Activated T-helper 1 cell treated with anti-CD3 and anti-CD28 coated beads, Interleukin-2, amount 50 U/mL, for 16 hours (primary cell): Measurements from ENCODE around the gene GARIN5B.
"Not testable (repeated sequence)": the region's sequence is repeated elsewhere in the genome, so short reads cannot be mapped to it uniquely, and the experiment has no call there.

Experiments
- DNase-seq, 2 donors: peaks; one replicate each; pipeline ENCODE4 v3.0.0-alpha.2; 2020; ENCODE audit warnings: low read depth in 1 of 2, low spot score in 1 of 2

The GARIN5B gene

DNA sequence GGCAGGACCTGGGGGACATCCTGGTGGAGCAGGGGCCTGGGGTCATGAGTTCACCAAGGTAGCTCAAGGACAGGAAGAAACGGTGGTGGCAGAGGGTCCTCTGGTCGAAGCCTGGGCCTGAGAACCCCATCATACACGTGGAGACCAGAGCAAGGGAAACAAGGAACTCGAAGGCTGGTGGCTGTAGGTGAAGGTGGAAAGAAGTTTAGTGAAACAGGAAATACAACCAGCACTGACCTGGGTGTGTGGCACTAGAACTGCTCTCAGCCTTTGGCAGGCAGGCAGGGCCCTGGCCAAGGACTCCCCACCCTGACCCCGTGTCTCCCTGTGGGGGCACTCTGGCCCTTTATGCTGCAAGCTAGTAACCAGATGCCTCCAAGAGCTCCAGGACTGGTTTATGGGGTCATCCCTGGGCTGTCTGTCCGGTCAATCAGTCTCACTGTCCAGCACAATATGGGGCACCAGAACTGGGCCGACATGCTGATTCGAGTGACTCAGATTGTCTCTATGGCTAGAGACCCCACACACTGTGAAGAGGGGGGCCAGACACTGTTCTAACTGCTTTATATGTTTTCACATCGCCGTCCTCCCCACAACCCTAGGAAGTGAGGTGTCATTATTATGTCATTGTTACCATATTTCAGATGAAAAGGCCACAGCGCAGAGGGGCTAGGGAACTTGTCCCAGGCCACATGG, 12.3 kb downstream of the GARIN5B start:
- DNase-seq, result no peak

GRCh38 chr19:55348317-55349034, 14.6 kb downstream of the GARIN5B start:
- DNase-seq, result no peak

DNA sequence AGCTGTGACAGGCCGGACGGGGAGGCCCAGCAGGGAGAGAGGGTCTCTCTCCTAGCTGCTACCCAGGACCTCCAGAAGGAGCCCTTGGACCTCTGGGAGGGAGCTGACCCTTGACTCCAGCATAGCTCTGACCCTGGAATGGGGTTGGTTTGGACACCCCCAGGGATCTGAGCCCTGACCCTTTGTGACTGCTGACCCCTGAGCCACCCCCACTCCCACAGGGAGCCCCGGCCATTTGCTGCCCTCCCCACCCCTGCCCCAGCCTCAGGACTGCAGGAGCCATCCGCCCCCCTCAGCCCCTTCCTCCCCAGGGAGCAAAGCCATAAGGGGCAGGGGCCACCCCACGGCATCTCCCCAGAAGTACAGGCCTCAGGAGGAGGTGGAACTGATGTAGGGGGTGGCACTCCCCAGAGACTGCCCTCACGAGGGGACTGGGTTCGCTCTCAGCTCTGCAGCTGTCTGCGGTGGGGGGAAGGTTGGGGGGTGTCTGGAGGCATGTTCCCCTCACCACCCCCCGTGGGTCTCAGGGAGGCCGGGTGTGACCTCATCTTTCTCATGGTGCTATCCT, 15.5 kb downstream of the GARIN5B start:
- DNase-seq, result no peak

DNA sequence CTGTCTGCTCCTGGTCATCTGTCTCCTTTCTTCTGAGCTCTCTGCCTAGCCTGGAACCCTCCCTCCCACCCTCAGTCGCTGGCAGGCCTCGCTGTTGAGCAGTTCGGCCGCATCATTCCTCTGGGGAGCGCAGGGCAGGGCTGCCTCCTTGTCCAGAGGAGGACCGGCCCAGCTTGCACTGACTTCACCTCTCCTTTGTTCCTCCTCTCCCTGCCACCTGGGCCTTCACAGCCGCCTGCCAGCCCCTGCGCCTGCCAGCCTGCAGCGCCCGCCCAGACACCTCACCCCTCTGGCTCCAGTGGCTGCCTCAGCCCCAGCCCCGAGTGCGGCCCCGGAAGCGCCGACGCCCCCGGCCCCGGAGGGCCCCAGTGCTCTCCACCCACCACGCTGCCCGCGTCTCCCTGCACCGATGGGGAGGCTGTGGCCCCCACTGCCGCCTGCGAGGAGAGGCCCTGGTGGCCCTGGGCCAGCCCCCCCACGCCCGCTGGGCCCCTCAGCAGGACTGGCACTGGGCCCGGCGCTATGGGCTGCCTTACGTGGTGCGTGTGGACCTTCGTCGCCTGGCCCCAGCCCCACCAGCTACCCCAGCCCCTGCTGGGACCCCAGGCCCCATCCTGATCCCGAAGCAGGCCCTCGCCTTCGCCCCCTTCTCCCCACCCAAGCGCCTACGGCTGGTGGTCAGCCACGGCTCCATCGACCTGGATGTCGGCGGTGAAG, 16.2 kb downstream of the GARIN5B start:
- no peak for DNase-seq

DNA sequence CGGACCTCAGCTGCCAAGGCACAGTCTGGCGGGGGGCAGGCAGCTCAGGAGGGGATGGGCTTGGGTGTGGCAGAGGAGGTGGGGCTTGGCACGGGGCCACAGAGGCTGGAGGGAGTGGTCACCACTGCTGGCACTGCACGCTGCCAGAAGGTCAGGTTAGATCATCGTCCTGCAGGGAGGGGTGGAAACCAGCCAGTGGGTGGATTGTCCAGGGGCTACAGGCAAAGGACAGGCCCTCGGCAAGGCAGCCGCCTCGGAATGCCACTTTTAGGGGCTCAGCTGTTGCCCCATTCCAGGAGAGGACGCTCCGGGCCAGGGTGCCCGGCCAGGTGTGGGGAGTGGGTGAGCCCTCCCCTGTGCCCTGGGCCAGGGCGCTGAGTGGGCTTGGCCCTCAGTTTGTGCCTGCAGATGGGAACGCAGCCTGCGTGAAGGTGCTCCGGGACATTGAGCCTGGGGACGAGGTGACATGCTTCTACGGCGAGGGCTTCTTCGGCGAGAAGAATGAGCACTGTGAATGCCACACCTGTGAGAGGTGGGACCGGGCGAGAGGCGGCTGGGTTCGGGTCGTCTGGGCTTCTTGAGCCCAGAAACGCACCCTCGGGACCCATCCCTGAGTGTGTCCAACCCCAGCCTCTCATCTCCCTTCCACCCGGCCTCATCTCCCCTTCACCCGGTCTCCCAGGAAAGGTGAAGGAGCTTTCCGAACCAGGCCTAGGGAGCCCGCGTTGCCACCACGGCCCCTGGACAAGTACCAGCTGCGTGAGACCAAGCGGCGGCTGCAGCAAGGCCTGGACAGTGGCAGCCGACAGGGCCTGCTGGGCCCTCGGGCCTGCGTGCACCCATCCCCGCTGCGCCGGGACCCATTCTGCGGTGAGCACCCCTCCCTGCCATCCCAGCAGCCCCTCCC, 17.0 kb downstream of the GARIN5B start:
- no peak for DNase-seq

DNA sequence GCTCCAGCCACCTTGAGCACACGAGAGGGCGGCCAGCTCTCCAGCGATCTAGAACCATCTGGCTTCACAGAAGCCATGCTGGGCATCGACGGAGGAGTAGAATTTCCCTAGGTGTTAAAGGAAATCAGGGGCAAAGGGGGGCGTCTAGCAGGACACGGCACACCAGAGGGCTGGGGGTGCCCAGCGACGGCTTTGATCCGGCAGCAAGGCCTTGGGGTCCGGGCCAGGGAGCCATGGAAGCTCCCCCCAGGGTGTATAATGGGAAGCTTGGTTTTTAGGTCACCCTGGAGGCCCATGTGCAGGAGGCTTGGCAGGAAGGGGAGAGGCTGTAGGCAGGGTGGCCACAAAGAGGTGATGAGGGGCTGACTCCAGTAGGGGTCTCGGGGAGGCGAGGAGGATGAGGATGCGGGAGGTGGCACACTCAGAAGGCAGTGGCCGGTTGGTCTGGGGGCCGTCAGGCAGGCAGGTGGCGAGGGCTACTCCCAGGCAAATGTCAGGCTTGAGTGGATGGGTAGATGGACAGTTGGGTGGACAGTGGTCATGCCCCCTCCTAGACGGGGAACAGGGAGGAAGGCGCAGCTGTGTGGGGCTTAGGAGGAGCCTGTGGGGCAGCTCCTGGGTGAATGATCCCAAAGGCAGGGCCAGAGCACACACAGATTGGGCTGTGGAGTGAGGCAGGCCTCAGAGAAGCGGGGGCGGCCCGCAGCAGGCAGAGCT, 17.8 kb downstream of the GARIN5B start:
- no peak for DNase-seq

DNA sequence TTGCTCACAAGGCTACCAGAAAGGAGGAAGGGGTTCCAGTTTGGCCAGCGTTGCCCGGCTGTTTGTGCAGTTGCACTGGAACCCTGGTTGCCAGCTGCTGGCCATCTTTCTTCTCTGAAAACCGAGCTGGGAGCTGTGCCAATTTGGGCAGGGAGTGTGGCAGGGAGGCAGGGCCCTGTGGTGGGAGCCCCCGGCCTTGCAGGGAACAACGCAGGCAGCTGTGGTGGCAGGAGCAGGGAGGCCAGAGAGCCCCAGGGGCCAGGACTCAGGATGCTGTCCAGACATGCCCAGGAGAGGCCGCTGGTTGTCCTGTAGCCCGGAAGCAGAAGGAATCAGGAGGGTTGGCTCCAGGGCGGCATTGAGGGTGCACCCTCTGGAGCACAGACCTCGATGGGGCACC, 18.6 kb downstream of the GARIN5B start:
- no peak for DNase-seq

GRCh38 chr19:55341595-55342531, 21.2 kb downstream of the GARIN5B start:
- DNase-seq, result no peak

DNA sequence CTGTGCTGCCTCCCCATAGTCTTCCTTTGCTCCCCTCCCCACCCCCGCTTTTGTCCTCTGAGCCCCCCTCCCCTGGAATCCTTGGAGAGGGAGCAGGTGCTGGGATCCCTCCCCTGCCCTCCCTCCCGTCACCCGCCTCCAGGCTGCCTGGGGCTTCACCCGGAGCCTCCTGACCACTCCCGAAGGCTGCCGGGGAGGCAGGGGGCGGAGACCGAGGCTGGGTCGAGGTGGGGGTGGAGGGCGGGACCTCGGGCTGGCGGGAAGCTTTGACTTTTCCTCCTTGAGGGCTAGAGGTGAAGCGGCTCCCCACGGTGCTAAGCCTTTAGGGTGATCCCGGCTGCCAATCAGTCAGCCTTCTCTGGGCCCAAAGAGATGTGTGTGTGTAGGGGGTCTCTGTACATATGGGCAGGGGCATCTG, 21.9 kb downstream of the GARIN5B start:
- DNase-seq, result peak in 1 of 2 donors; percentile 23

DNA sequence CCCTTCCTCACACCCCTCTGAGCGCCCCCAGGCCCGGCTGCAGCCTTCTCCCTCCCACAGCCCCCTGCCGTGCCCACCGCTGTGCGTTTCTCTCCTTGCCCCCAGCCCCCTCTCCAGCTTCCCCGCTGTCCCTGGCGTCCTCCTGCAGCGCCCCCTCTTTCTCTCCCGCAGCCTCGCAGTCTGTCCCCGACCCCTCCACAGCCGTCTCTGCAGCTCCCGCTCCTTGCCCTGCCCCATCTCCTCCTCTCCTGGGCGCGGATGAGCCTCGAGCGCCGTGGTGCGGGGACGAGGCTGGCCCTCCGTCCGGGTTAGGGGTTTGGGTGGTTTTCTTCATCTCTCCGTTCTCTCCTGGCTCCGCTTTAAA, 22.3 kb downstream of the GARIN5B start:
- no peak for DNase-seq

DNA sequence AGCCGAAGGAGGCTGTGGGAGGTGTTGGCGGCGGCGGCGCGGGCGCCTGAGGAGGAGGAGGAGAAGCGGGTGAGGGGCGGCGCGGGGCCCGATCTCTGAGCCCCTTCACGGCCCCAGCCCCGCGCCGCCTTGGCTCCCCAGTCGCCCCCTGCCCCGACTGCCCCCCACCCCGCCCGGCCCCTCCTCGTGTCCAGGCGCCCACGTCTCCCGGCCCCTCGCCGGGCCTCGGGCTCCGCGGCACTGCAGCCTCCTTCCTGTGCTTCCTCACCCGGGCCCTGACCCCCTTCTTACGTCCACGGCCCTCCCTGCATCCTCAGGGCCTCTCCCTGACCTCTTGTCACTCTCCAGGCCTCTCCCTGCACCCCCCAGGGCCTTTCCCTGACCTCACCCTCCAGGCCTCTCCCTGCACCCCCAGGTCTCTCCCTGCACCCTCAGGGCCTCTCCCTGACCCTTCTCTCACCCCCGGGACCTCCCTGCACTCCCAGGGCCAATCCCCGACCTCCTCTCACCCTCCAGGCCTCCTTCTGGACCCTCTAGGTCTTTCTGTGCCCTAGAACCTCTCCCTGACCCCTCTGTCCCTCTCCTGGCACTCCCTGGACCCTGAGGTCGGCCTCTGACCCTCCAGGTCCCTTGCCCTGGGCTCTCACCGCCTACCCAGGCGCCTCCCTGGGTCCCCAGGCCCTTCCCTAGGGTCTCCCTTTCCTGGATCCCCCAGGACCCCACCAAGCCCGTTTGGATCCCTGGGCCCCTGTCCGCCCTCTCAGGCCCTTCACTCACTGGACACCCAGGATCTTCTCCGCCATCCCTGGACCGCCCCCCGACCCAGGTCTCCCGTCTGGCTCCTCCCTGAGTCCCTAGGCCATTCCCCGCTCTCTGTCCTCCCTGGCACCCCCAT, 22.9 kb downstream of the GARIN5B start:
- no peak for DNase-seq

DNA sequence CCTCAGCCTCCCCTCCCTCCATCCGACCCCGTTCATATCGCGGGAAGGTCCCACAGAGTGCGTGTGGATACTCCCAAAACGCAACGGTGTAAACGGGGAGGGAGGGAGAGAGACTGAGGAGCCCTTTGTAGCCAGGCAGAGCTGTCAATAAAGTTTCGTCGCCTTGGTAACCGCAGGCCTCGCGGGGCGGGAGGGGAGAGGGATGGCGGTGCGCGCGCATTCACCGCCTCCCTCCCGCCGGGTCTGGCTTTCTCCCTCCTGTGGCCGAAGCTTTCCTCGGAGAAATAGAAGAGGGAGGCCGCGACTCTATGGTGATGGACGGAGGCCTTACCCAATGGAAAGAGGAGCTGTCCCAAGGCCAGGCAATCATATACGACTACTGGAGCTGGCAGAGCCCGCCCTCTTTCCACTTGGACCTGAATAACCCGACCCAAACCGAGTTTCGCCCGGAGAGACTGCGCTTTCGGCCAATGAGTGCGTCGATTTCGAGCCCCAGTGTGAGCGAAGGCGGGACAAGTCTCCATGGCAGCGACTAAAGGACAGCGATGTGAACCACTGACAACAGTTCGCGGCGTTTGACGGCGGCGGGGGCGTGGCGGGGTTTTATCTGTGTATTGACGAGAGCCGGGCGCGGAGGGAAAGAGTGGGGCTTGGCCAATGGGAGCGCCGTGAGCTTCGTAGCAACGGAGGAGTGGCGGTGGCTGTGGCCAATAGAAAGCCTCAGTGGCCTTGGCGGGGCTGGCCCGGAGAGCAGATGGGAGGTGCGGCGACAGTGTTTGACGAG, 23.8 kb downstream of the GARIN5B start, which contains the start of gene KMT5C:
TSS of gene KMT5C (plus strand) at position 772 of the 784 bp plus-strand sequence. CDS start 2,061 bp downstream, outside the sequence.
- DNase-seq, result peak; percentile 100

- no peak for DNase-seq
Observed at GRCh38 chr19:55336101-55336500, 27.0 kb downstream of the GARIN5B start.

DNA sequence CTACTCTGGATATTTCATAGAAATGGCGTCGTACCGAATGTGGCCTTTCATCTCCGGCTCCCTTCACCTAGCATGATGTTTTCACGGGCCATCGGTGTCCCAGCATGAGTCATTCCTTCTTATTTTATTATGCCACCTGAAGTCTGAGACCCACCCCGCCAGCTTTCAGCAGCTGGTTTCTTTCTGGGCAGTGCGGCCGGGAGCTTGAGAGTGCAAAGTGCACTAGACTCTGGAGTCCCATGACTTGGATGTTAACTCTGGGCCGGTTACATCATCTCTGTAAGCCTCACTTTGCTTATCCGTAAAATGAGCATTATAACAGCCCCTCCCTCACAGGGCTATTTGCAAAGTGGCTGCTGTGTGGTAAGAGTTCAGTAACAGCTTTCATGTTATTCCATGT, 29.2 kb downstream of the GARIN5B start:
- no peak for DNase-seq

DNA sequence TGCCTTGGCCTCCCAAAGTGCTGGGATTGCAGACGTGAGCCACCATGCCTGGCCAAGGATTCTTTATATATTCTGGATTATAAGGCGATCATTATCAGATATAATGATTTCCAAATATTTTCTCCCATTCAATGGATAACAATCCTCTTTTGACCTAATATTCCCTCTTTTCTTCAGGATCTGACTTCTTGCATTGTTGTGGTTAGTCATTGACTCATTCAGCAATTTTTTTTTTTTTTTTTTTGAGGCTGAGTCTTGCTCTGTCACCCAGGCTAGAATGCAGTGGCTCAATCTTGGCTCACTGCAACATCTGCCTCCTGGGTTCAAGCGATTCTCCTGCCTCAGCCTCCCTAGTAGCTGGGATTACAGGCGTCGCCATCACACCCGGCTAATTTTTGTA, 33.3 kb downstream of the GARIN5B start:
- DNase-seq, result not testable (repeated sequence)

GRCh38 chr19:55328774-55329318, 34.2 kb downstream of the GARIN5B start:
- not testable (repeated sequence) for DNase-seq

DNA sequence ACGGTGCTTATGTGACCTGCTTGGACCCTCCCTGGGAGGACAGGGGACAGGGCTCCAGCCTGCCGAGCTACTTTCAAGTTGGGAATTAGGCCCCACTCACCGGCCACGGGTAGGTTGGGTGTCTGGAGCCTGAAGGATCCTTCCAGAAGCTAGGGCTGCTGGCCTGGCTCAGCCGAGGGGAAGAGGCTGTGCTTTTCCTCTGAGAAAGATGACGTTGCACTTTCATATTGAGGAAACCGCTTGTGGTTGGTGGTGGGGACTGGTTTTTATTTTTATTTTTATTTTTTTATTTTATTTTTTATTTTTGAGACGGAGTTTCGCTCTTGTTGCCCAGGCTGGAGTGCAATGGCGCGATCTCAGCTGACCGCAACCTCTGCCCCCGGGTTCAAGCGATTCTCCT, 37.9 kb downstream of the GARIN5B start, which contains the start of gene TMEM150B:
TSS of gene TMEM150B (minus strand) at position 170 of the 400 bp plus-strand sequence. CDS start 4,305 bp downstream, outside the sequence.
- DNase-seq, result no peak
